Activated naive CD4-positive, alpha-beta T cell treated with anti-CD3 and anti-CD28 coated beads, Interleukin-2, amount 50 U/mL, for 16 hours (primary cell): ENCODE results near the gene CNN2.
A peak's percentile ranks its signal among the peaks of the same experiment; 100 is the strongest.

Source experiments
- DNase-seq: peaks from one replicate; pipeline ENCODE4 v3.0.0-alpha.2; 2020

The CNN2 gene

DNA sequence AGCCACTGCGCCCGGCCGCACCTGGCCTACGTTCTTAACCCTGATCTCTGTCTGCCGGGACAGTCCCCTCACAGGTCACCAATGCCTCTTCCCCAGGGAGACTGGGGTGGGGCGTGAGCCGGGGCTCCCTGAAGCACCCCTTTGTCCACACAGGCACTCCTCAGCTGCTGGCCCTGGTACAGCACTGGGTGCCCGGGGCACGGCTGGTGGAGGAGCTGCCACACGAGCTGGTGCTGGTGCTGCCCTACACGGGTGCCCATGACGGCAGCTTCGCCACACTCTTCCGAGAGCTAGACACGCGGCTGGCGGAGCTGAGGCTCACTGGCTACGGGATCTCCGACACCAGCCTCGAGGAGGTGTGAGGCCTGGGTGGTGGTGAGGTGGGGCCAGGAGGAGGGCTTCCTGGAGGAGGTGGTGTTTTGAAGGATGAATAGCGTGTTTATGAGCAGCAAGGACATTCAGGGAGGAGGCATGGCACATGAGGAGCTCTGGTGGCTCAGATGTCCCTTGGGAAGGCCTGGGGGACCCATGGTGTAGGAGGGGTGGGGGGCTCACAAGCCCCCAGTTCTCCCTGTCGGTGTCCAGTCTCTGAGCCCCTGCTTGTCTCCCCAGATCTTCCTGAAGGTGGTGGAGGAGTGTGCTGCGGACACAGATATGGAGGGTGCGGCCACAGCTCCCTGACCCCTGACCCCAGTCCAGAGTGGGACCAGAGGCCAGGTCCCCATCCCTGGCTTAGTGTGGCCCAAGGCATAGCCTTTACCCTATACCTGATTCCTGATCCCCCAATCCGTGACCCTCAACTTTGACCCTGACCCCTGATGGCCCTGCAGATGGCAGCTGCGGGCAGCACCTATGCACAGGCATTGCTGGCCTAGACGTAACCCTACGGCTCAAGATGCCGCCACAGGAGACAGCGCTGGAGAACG lies 27.0 kb downstream of the CNN2 start:
- no peak for DNase-seq

DNA sequence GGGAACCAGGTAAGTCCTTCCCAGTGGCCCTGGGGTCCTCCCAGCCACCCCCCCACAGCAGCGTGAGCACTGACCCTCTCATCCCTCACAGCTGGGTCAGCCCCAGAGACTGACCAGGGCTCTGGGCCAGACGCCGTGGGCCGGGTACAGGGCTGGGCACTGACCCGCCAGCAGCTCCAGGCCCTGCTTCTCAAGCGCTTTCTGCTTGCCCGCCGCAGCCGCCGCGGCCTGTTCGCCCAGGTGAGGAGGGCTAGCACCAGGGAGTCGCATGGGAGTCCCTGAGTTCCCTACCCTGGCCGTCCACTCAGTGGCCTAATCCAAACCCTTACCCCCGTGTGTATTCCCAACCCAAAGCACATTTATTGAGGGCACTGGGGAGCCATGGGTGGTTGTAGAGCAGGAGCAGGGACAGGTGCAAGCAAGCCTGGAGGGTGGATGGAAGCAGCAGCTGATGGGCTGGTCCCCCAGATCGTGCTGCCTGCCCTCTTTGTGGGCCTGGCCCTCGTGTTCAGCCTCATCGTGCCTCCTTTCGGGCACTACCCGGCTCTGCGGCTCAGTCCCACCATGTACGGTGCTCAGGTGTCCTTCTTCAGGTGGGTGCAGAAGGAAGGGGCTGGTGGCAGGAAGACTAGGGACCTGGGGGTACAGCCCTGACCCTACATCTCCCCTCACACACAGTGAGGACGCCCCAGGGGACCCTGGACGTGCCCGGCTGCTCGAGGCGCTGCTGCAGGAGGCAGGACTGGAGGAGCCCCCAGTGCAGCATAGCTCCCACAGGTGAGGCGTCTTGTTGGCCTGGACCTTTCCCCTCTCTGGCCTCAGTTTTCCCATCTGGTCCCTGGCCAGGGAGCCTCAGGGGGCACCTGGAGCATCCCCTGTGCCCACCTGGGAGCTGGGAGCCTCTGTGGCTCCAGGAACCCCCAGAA lies 28.0 kb downstream of the CNN2 start:
- DNase-seq: no peak

DNA sequence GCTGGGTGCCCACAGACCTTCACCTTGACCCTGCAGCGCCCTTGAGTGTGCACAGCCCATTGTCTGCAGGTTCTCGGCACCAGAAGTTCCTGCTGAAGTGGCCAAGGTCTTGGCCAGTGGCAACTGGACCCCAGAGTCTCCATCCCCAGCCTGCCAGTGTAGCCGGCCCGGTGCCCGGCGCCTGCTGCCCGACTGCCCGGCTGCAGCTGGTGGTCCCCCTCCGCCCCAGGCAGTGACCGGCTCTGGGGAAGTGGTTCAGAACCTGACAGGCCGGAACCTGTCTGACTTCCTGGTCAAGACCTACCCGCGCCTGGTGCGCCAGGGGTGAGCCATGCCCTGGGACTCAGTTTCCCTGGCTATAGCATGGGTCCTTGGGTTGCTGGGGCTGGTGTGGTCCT lies 28.6 kb downstream of the CNN2 start:
- DNase-seq: no peak

DNA sequence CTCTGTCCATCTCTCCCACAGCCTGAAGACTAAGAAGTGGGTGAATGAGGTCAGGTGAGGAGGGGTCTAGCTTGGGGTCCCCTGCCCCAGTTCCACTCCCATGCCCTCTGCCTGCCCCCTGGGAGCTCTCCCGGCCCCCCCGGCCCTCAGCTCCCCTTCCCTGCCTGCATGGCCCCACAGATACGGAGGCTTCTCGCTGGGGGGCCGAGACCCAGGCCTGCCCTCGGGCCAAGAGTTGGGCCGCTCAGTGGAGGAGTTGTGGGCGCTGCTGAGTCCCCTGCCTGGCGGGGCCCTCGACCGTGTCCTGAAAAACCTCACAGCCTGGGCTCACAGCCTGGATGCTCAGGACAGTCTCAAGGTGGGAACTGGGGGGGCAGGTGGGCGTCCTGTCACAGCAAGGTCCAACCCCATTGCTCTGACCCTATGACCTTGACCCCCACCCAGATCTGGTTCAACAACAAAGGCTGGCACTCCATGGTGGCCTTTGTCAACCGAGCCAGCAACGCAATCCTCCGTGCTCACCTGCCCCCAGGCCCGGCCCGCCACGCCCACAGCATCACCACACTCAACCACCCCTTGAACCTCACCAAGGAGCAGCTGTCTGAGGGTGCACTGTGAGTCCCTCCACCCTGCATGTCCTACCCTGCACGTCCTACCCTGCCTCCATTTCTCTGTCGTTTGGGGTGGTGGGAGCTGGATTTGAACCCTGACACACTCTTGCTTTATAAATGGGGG lies 29.6 kb downstream of the CNN2 start:
- DNase-seq: peak; percentile 7

DNA sequence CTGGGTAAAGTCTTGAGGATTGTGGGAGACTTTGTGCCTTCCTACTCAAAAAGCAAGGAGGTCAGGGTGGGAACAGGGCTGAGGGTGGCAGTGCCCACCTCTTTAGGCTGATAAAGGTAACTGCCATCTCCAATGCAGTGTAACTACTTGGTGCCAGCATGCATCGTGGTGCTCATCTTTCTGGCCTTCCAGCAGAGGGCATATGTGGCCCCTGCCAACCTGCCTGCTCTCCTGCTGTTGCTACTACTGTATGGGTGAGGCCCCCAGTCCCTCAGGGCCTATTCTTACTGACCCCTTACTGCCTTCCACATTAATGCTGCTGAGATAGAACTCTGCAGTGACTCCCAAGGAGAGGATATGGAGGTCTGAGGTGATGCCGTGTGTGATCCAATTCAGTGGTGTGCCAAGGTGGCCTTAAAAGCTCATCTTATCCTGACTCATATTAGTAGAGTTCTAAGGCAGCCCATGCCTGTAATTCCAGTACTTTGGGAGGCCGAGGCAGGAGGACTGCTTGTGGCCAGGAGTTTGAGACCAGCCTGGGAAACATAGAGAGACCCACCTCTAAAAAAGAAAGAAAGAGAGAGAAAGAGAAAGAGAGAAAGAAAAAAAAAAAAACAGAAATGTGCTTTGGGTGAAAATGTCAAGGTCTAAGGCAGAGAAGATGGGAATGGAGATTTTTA lies 30.9 kb downstream of the CNN2 start:
- peak; percentile 43 for DNase-seq

DNA sequence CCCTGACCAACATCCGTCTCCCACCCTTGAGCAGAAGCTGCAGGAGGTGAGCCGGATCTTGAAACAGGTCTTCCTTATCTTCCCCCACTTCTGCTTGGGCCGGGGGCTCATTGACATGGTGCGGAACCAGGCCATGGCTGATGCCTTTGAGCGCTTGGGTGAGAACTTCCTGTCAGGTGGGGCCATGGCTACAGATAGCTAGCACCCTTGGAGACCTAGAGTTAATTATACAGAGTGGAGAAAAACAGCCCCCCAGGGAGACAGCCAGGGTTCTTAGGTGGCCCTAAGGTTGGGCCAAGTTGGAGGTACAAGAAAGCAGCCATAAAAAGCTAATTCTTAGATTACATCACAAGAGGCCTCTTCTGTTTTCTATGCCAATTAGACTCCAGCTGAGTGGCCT lies 31.7 kb downstream of the CNN2 start:
- DNase-seq: no peak

DNA sequence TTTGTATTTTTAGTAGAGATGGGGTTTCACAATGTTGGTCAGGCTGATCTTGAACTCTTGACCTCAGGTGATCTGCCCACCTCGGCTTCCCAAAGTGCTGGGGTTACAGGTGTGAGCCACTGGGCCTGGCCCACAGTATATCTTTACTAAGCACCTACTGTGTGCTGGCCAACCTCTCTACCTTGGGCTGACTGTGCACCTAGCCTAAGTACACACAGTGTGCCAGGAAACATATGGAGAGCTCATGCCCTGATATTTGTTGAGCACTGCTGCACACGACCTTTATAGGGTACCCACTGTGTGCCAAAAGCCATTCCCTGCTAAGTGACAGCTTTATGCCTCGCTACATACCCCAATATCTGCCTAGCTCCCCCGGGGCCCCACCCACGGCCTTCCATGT lies 34.3 kb downstream of the CNN2 start:
- DNase-seq: no peak

DNA sequence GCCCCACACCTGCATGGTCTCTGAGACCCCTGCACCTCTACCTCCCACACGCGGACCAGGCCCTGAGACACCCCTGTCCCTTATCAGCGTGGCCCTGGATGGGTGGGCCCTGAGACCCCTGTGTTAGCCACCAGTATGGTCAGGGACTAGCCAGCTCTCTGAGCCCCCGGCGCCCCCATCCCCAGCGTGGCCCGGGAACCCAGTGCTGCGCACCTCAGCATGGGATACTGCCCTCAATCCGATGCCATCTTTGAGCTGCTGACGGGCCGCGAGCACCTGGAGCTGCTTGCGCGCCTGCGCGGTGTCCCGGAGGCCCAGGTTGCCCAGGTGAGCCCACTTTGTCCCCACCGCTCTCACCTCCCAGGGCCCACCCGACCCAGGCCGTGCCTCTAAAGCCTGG lies 35.6 kb downstream of the CNN2 start:
- no peak for DNase-seq

DNA sequence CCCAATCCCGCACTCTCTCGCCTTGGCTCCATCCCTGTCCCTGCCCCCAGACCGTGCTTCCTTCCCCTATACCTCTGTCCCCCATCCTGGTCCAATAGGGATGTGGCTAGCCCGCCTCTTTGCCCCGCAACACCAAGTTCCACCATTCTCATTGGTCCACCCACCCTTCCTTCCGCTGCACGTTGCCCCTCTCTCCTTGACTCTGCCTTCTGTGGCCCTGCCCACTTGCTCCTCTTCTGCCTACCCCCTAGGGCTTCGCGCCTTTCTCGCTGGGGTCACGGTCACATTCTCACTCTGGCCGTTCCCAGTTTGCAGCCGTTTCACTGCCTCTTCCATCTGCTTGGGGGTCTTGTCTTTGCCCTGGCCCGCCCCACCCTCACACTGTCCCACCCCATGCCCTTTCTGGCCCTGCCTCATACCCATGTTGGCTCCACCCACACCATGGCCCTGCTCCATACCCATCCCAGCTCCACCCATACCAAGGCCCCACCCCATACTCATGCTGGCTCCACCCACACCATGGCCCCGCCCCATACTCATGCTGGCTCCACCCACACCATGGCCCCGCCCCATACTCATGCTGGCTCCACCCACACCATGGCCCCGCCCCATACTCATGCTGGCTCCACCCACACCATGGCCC lies 36.1 kb downstream of the CNN2 start:
- DNase-seq: no peak

DNA sequence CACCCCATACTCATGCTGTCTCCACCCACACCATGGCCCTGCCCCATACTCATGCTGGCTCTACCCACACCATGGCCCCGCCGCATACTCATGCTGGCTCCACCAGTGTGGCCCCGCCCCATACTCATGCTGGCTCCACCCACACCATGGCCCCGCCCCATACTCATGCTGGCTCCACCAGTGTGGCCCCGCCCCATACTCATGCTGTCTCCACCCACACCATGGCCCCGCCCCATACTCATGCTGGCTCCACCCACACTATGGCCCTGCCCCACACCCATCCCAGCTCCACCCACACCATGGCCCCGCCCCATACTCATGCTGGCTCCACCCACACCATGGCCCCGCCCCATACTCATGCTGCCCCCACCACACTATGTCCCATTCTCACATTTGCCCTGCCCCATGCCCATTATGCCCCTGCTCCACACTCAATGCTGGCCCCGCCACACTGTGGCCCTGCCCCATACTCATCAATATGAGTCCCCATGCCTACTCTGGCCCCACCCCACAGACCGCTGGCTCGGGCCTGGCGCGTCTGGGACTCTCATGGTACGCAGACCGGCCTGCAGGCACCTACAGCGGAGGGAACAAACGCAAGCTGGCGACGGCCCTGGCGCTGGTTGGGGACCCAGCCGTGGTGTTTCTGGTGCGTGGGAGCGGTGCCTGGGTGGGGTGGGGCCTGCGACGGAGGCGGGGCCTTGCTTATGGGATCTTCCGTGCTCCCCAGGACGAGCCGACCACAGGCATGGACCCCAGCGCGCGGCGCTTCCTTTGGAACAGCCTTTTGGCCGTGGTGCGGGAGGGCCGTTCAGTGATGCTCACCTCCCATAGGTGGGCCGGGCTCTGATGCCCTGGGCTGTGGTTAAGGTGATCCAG lies 36.9 kb downstream of the CNN2 start:
- peak; percentile 59 for DNase-seq

DNA sequence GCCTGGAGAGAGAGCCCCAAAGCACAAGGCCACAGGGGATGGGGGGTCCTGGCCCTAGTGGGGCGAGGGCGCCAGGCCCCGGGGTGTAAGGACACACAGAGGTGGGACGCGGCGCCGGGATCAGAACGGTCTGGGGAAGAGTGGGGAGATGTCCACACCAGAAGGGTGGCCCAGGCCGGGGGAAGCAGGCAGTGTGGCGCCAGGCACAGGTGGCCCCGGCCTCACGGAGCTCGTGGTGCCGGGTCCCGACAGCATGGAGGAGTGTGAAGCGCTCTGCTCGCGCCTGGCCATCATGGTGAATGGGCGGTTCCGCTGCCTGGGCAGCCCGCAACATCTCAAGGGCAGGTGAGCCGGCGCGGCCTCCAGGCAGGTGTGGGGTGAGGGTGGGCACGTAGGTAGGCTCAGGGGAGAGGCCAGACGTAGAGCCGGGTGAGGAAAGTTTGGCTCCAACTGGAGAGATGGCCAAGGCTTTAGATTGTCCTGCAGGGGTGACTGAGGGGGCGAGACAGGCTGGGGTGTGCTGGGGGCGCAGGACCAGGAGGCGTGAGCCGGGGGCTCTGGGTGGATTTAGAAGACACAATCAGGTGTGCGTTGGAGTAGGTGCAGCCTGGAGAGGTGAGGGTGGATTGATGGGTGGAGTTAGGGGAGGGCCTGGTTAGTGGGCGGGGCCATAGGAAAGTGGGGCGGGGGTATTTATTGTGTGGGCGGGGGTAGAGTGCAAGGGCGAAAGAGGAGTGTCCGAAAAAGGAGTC lies 37.7 kb downstream of the CNN2 start:
- no peak for DNase-seq

DNA sequence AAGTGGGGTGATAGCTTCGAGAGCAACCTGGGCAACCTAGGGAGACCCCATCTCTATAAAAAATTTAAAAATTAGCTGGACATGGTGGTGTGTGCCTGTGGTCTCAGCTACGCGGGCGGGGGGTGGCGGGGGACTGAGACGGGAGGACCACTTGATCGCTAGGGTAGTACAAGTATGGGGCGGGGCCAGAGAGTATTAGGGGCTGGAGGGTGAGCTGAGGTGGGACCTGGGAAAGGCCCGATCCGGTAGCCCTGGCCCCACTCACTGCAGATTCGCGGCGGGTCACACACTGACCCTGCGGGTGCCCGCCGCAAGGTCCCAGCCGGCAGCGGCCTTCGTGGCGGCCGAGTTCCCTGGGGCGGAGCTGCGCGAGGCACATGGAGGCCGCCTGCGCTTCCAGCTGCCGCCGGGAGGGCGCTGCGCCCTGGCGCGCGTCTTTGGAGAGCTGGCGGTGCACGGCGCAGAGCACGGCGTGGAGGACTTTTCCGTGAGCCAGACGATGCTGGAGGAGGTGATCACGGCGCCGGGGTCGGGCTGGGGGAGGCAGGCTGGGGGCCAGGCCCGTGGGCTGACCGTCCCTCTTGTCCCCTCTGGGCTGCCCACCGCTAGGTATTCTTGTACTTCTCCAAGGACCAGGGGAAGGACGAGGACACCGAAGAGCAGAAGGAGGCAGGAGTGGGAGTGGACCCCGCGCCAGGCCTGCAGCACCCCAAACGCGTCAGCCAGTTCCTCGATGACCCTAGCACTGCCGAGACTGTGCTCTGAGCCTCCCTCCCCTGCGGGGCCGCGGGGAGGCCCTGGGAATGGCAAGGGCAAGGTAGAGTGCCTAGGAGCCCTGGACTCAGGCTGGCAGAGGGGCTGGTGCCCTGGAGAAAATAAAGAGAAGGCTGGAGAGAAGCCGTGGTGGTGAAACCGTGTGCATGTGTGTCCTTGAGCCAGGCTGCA lies 38.5 kb downstream of the CNN2 start:
- DNase-seq: peak; percentile 81

DNA sequence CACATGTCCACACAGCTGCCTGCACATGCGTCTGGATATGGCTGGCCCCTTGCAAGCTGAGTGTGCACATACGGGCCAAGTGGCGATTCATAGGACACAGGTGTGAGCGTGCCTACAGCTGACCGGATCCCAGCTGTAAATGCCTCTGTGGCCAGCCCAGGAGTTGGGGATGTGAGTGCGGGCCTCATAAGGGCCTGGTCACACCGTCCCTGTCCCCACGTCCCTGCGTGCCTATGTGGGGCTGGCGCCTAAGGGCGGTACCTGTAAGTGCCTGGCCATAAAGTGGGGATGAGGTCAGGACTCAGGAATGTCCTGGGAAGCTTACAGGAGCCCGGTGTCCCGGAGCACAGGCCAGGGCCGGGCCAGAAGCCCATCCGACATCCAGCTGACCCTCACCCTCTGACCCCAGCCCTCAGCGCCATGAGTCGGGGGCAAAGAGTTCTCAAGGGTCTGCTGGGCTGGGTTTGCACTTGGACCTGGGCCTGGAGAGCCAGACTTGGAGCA lies 39.2 kb downstream of the CNN2 start:
- DNase-seq: no peak

DNA sequence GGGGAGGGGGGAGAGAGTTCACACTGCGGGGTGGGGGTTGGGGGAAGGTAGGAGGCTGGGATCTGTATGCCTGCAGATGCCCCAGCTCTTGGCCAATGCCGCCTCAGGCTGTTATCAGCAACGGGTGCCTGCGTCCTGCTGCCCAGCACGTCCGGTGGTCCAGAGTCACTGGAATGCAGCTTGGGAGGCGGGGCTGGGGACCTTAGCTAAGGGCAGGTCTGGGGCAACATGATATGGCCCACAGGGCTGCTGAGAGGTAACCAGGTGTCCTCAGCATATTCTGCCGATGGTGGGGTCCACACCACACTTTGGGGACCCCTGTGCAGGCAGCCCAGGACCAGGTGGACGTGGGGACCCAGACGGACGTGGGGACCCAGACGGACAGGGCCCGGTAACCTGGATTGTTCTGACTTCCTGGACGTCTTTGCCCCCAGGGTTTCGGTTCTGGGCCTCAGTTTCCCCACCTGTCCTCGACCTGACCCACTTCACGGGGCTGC lies 39.9 kb downstream of the CNN2 start:
- DNase-seq: no peak

DNA sequence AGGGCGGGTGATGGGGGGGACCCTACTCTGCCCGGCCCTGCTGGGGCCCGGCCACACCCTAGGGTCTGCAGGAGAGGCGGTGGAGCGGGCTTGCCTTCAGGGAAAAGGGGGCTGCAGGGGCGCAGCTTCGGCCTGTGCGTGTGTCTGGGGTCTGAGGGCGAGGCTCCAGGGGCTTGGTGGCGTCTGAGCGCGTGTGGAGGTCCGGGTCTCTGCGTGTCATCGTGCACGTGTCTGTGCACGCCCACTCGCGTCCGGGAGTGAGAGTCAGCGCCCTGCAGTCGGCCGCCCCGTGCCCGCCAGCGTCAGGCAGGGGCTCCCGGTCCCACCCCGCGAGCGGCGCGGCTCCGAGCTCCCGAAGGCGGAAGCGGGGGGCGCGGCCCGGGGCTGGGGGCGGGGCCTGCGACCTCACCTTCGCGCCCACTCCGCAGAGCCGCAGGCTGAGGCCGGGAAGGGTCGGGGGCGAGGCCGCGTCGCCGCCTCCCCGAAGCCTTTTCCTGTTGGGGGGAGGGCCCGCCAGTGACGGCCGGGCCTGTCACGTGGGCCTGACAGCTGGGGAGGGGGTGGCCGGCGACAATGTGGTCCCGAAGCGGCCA lies 40.4 kb downstream of the CNN2 start, which contains the start of gene ARHGAP45:
Gene ARHGAP45, plus strand, starts transcription at position 420 of the 593 bp plus-strand sequence. CDS start 239 bp downstream, outside the sequence.
- DNase-seq: peak; percentile 81

DNA sequence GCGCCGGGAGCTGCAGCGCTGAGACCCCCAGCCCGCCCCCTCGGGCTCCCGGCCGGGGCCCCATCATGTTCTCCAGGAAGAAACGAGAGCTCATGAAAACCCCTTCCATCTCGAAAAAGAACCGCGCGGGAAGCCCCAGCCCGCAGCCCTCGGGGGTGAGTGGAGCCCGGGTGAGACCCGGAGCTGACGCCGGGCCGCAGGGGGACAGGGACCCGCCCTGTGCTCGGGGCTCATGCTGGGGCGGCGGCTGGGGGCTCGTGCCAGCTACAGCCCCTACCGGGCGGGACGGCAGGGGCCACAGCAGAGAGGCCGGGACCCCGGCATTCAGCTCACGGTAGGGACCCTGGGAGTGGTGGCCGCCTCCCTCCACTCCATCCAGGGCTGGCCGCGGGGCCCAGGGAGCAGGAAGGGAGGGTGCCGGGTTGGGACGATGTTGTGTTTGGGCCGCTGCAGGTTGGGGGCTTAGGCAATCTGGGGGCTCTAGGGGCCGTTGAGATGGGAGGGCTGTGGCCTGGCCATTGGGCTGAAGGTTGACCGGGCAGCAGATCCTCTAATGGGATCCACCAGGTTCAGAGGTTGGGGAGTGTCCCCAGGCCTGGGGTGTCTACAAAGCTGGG lies 41.0 kb downstream of the CNN2 start:
- DNase-seq: peak; percentile 66
